Mesenchymal stem cell (in vitro differentiated cells and primary cell): Measurements from ENCODE around the gene LY6G5C.

ENCODE experiments used
- DNase-seq: peaks from one replicate; pipeline ENCODE4 v3.0.0-alpha.2; 2013
- H2AFZ ChIP-seq: one replicate; pipeline ENCODE4 v1.6.1; 2013; ENCODE audit warnings: low read depth, mild to moderate bottlenecking, control low read depth, inconsistent platforms, low read length, moderate library complexity
- H2AK5ac ChIP-seq: 2 replicates; pipeline ENCODE4 v1.6.1; 2013; ENCODE audit warnings: low read length, moderate library complexity, mild to moderate bottlenecking, inconsistent platforms; ENCODE audit not compliant: severe bottlenecking
- H2BK120ac ChIP-seq: one replicate; pipeline ENCODE4 v1.6.1; 2013; ENCODE audit warnings: low read depth, mild to moderate bottlenecking, inconsistent platforms, low read length, moderate library complexity
- H2BK12ac ChIP-seq, 2 experiments: one replicate each; pipeline ENCODE4 v1.6.1; 2013; ENCODE audit warnings: inconsistent platforms in 2 of 2, low read length in 2 of 2, mild to moderate bottlenecking in 2 of 2, moderate library complexity in 2 of 2, control low read depth in 1 of 2
- H2BK15ac ChIP-seq: one replicate; pipeline ENCODE4 v1.6.1; 2013; ENCODE audit warnings: mild to moderate bottlenecking, low read depth, inconsistent platforms; ENCODE audit not compliant: poor library complexity, severe bottlenecking
- H2BK5ac ChIP-seq: 2 replicates; pipeline ENCODE4 v1.6.1; 2013; ENCODE audit warnings: low read depth, mild to moderate bottlenecking, low read length, control low read depth, inconsistent platforms; ENCODE audit not compliant: poor library complexity, severe bottlenecking
- H3K14ac ChIP-seq, 2 experiments: one replicate each; pipeline ENCODE4 v1.6.1; 2013; ENCODE audit warnings: inconsistent platforms in 2 of 2, low read length in 2 of 2, control low read depth in 1 of 2, mild to moderate bottlenecking in 1 of 2, moderate library complexity in 1 of 2
- H3K18ac ChIP-seq, 2 experiments: one replicate each; pipeline ENCODE4 v1.6.1; 2013; ENCODE audit warnings: inconsistent platforms in 2 of 2, low read length in 2 of 2, control low read depth in 1 of 2, low read depth in 1 of 2, mild to moderate bottlenecking in 1 of 2
- H3K23ac ChIP-seq, 2 experiments: one replicate each; pipeline ENCODE4 v1.6.1; 2013; ENCODE audit warnings: inconsistent platforms in 2 of 2, low read length in 2 of 2, mild to moderate bottlenecking in 2 of 2, moderate library complexity in 2 of 2, control low read depth in 1 of 2
- H3K27ac ChIP-seq: 2 replicates; pipeline ENCODE4 v1.5.1; 2013; ENCODE audit warnings: mild to moderate bottlenecking, moderate library complexity, low read length, control low read depth, inconsistent platforms; ENCODE audit not compliant: poor library complexity, severe bottlenecking
- H3K27me3 ChIP-seq, 2 experiments: 2 replicates each; pipeline versions ENCODE4 v1.6.1 to v1.7.0; 2013; ENCODE audit warnings: low read length in 2 of 2, mild to moderate bottlenecking in 2 of 2, moderate library complexity in 2 of 2, control low read depth in 1 of 2, inconsistent platforms in 1 of 2; ENCODE audit not compliant: control insufficient read depth in 1 of 2, insufficient read depth in 1 of 2
- H3K36me3 ChIP-seq, 2 experiments: 2 replicates each; pipeline versions ENCODE4 v1.6.1 to v1.7.0; 2013; ENCODE audit warnings: low read length in 2 of 2, control low read depth in 1 of 2, inconsistent platforms in 1 of 2, low read depth in 1 of 2, mild to moderate bottlenecking in 1 of 2; ENCODE audit not compliant: insufficient read depth in 2 of 2, control insufficient read depth in 1 of 2
- H3K4ac ChIP-seq, 2 experiments: one replicate each; pipeline ENCODE4 v1.6.1; 2013; ENCODE audit warnings: inconsistent platforms in 2 of 2, low read length in 2 of 2, mild to moderate bottlenecking in 2 of 2, moderate library complexity in 2 of 2, control low read depth in 1 of 2, low read depth in 1 of 2
- H3K4me1 ChIP-seq: 2 replicates; pipeline ENCODE4 v1.6.1; 2013; ENCODE audit warnings: low read depth, low read length, control low read depth; ENCODE audit not compliant: control insufficient read depth, insufficient read depth
- H3K4me2 ChIP-seq: 2 replicates; pipeline ENCODE4 v1.6.1; 2013; ENCODE audit warnings: low read length, mild to moderate bottlenecking, inconsistent platforms; ENCODE audit not compliant: poor library complexity, severe bottlenecking
- H3K4me3 ChIP-seq, 2 experiments: 2 replicates each; pipeline versions ENCODE4 v1.5.1 to v1.7.0; 2013; ENCODE audit warnings: low read length in 2 of 2, mild to moderate bottlenecking in 2 of 2, control low read depth in 1 of 2, low read depth in 1 of 2; ENCODE audit not compliant: insufficient read depth in 1 of 2
- H3K79me1 ChIP-seq: replicated peaks from 2 replicates; pipeline ENCODE4 v1.6.1; 2013; ENCODE audit warnings: mild to moderate bottlenecking, control low read depth, low read length, inconsistent platforms; ENCODE audit not compliant: poor library complexity, severe bottlenecking
- H3K9ac ChIP-seq: 2 replicates; pipeline ENCODE4 v1.7.0; 2013; ENCODE audit warnings: mild to moderate bottlenecking, low read length, moderate library complexity
- H3K9me3 ChIP-seq: 2 replicates; pipeline ENCODE4 v1.7.0; 2013; ENCODE audit warnings: mild to moderate bottlenecking, low read length; ENCODE audit not compliant: control insufficient read depth
- H4K8ac ChIP-seq: one replicate; pipeline ENCODE4 v1.6.1; 2013; ENCODE audit warnings: inconsistent platforms, mild to moderate bottlenecking, low read length, moderate library complexity
- H4K91ac ChIP-seq: one replicate; pipeline ENCODE4 v1.6.1; 2013; ENCODE audit warnings: mild to moderate bottlenecking, low read length, inconsistent platforms
- WGBS: methylation state at CpG from one replicate; pipeline ENCODE4 v1.1.7; 2013; ENCODE audit warnings: mixed read lengths; 5-methylcytosine and 5-hydroxymethylcytosine counted together

The LY6G5C gene

GRCh38 chr6:31687321-31687720 lies 6.5 kb upstream of the LY6G5C start:
- H3K9me3 ChIP-seq = no peaks in the 10 kb centered on the region
- H3K4ac ChIP-seq = no peak overlapping the region
- H2AFZ ChIP-seq = no peak overlapping the region
- H3K27ac ChIP-seq = no peak overlapping the region
- H3K79me1 ChIP-seq = peaks cover 3% of the 10 kb centered on the region
- H4K8ac ChIP-seq = no peak overlapping the region
- H2AK5ac ChIP-seq = no peak overlapping the region
- H2BK12ac ChIP-seq = no peak overlapping the region
- H3K27me3 ChIP-seq = no peaks in the 10 kb centered on the region
- H3K36me3 ChIP-seq = peaks cover 71 to 75% of the 10 kb centered on the region in 2 experiments
- H3K18ac ChIP-seq = no peak overlapping the region
- no peak overlapping the region for H3K23ac ChIP-seq
- no peak overlapping the region for H3K4me3 ChIP-seq
- H3K14ac ChIP-seq = no peak overlapping the region
- no peak overlapping the region for H2BK5ac ChIP-seq
- no peak overlapping the region for H2BK120ac ChIP-seq
- no peak for DNase-seq
- no peak overlapping the region for H2BK15ac ChIP-seq
- no peak overlapping the region for H4K91ac ChIP-seq
- no peak overlapping the region for H3K9ac ChIP-seq
- WGBS = 96% methylated on average over 8 of the region's 8 CpGs
- peaks cover 2% of the 10 kb centered on the region for H3K4me1 ChIP-seq
- H3K4me2 ChIP-seq = no peak overlapping the region

GRCh38 chr6:31686483-31686882 lies 5.6 kb upstream of the LY6G5C start:
- Histone ChIP-seq H3K4ac (no peak overlapping the region), H2BK5ac (no peak overlapping the region), H2BK120ac (no peak overlapping the region), H3K4me2 (no peak overlapping the region), H3K27ac (no peak overlapping the region), H3K23ac (no peak overlapping the region), H2BK15ac (no peak overlapping the region), H2BK12ac (no peak overlapping the region), H3K79me1 (peaks cover 3% of the 10 kb centered on the region), H3K14ac (no peak overlapping the region), H2AFZ (no peak overlapping the region), H3K9me3 (no peaks in the 10 kb centered on the region), H4K91ac (no peak overlapping the region), H3K9ac (no peak overlapping the region), H3K27me3 (no peaks in the 10 kb centered on the region), H3K4me3 (no peak overlapping the region), H2AK5ac (no peak overlapping the region), H3K4me1 (peaks cover 7% of the 10 kb centered on the region), H4K8ac (no peak overlapping the region), H3K36me3 (peaks cover 66 to 68% of the 10 kb centered on the region in 2 experiments), H3K18ac (no peak overlapping the region)
- 90% methylated on average over 5 of the region's 5 CpGs for WGBS
- DNase-seq = no peak

- no peak overlapping the region for H4K91ac ChIP-seq
- H3K27me3 ChIP-seq = no peaks in the 10 kb centered on the region
- H3K4me3 ChIP-seq = no peak overlapping the region
- no peak overlapping the region for H3K9ac ChIP-seq
- H3K79me1 ChIP-seq = no peaks in the 10 kb centered on the region
- DNase-seq = no peak
- H3K23ac ChIP-seq = no peak overlapping the region
- H3K18ac ChIP-seq = no peak overlapping the region
- no peak overlapping the region for H3K4me2 ChIP-seq
- H2AFZ ChIP-seq = no peak overlapping the region
- WGBS = 89% methylated on average over 13 of the region's 13 CpGs
- H4K8ac ChIP-seq = no peak overlapping the region
- H2BK5ac ChIP-seq = no peak overlapping the region
- no peak overlapping the region for H2BK120ac ChIP-seq
- peaks cover 12% of the 10 kb centered on the region for H3K4me1 ChIP-seq
- H2AK5ac ChIP-seq = no peak overlapping the region
- H3K4ac ChIP-seq = no peak overlapping the region
- no peak overlapping the region for H2BK12ac ChIP-seq
- H3K9me3 ChIP-seq = no peaks in the 10 kb centered on the region
- no peak overlapping the region for H3K27ac ChIP-seq
- H2BK15ac ChIP-seq = no peak overlapping the region
- no peak overlapping the region for H3K14ac ChIP-seq
- H3K36me3 ChIP-seq = peaks cover 39 to 40% of the 10 kb centered on the region in 2 experiments
Observed at GRCh38 chr6:31683591-31683990, 2.7 kb upstream of the LY6G5C start.

- peak overlapping the region; percentile 71 for H3K4me2 ChIP-seq
- 3% methylated on average over 38 of the region's 40 CpGs for WGBS
- H3K18ac ChIP-seq = peak overlapping the region; percentile 50 to 70
- peak overlapping the region; percentile 12 for H2BK120ac ChIP-seq
- peak overlapping the region; percentile 78 for H4K8ac ChIP-seq
- H4K91ac ChIP-seq = no peak overlapping the region
- peak; percentile 58 for DNase-seq
- peak overlapping the region; percentile 81 for H3K9ac ChIP-seq
- H3K36me3 ChIP-seq = peaks cover 15 to 18% of the 10 kb centered on the region in 2 experiments
- H2AK5ac ChIP-seq = no peak overlapping the region
- peak overlapping the region; percentile 55 for H2BK15ac ChIP-seq
- peaks cover 12% of the 10 kb centered on the region for H3K4me1 ChIP-seq
- peak overlapping the region in 1 of 2 experiments; percentile 6 for H3K14ac ChIP-seq
- H2BK5ac ChIP-seq = no peak overlapping the region
- H2BK12ac ChIP-seq = peak overlapping the region in 1 of 2 experiments; percentile 38
- peak overlapping the region; percentile 66 for H2AFZ ChIP-seq
- peak overlapping the region; percentile 53 for H3K27ac ChIP-seq
- no peaks in the 10 kb centered on the region for H3K79me1 ChIP-seq
- H3K4me3 ChIP-seq = peak overlapping the region; percentile 48 to 75
- H3K27me3 ChIP-seq = no peaks in the 10 kb centered on the region
- H3K9me3 ChIP-seq = no peaks in the 10 kb centered on the region
- H3K23ac ChIP-seq = no peak overlapping the region
- H3K4ac ChIP-seq = peak overlapping the region in 1 of 2 experiments; percentile 6
Observed at GRCh38 chr6:31681135-31681671, 336 bp upstream of the LY6G5C start.
